Calu3 (cell line): Measurements from ENCODE around the gene F2RL1. TPM values are rescaled to one million over a fixed set of nuclear protein-coding genes. Genes with fewer than 3 reads are reported as not detected.

Source experiments
- BruUV-seq: library from RNA; stranded (reverse); fragments of 400-500 nt; replicated peaks from 2 replicates; lab custom pipeline; 2021; lab: Mats Ljungman, UMichigan
- CTCF ChIA-PET: fragments of 300-600 bp; sonication (Branson Sonifier 250); formaldehyde crosslinking; loops from one replicate; lab custom pipeline; 2022; ENCODE audit warnings: antibody characterized with exemption; lab: Charles Lee
- DNase-seq: peaks from one replicate; pipeline ENCODE4 v3.0.0; 2022
- H3K27ac Mint-ChIP-seq: one replicate; pipeline ENCODE4 v1.8.0; 2022; ENCODE audit warnings: mixed read lengths; ENCODE audit not compliant: unreplicated experiment
- H3K27me3 Mint-ChIP-seq: one replicate; pipeline ENCODE4 v1.8.0; 2022; ENCODE audit warnings: mixed read lengths; ENCODE audit not compliant: unreplicated experiment
- H3K36me3 Mint-ChIP-seq: one replicate; pipeline ENCODE4 v1.8.0; 2022; ENCODE audit warnings: mild to moderate bottlenecking, moderate library complexity, mixed read lengths; ENCODE audit not compliant: insufficient read depth, unreplicated experiment
- H3K4me1 Mint-ChIP-seq: one replicate; pipeline ENCODE4 v1.8.0; 2022; ENCODE audit warnings: mild to moderate bottlenecking, low read depth, mixed read lengths; ENCODE audit not compliant: unreplicated experiment
- H3K4me3 Mint-ChIP-seq: one replicate; pipeline ENCODE4 v1.8.0; 2022; ENCODE audit warnings: mild to moderate bottlenecking, low read depth, moderate library complexity, mixed read lengths; ENCODE audit not compliant: unreplicated experiment
- H3K9me3 Mint-ChIP-seq: one replicate; pipeline ENCODE4 v1.8.0; 2022; ENCODE audit warnings: low read depth, mixed read lengths; ENCODE audit not compliant: unreplicated experiment
- CTCF ChIP-seq: fragments of 200-600 bp; IDR thresholded peaks from one replicate; pipeline ENCODE4 v1.8.0; 2022; ENCODE audit warnings: antibody characterized with exemption; ENCODE audit not compliant: unreplicated experiment
- intact Hi-C: fragments of 100-400 bp; cut with micrococcal nuclease; formaldehyde crosslinking; loops from one replicate; pipeline ENCODE4 v1.10.0; 2022; ENCODE audit not compliant: unreplicated experiment
- total RNA-seq: library from RNA; stranded (reverse); gene quantifications from 2 replicates; pipeline ENCODE4 v1.2.3, GENCODE V29; 2022

The F2RL1 gene
- total RNA-seq, 1 experiment from 2014 or later = 122 TPM

GRCh38 chr5:76841361-76841760 lies 22.5 kb downstream of the F2RL1 start:
- H3K4me1 Mint-ChIP-seq = peaks cover 36% of the 10 kb centered on the region
- intact Hi-C loops = no loop called here
- no peaks in the 10 kb centered on the region for H3K27me3 Mint-ChIP-seq
- H3K36me3 Mint-ChIP-seq = peaks cover 29% of the 10 kb centered on the region
- CTCF ChIA-PET = no interaction called here
- H3K4me3 Mint-ChIP-seq = no peak overlapping the region
- no peak for TF ChIP-seq CTCF
- BruUV-seq = no TSS peak
- H3K27ac Mint-ChIP-seq = no peak overlapping the region
- DNase-seq = no peak
- H3K9me3 Mint-ChIP-seq = peaks cover 2% of the 10 kb centered on the region

- no peak for TF ChIP-seq CTCF
- H3K27ac Mint-ChIP-seq = no peak overlapping the region
- H3K27me3 Mint-ChIP-seq = no peaks in the 10 kb centered on the region
- DNase-seq = no peak
- H3K36me3 Mint-ChIP-seq = no peaks in the 10 kb centered on the region
- CTCF ChIA-PET = no interaction called here
- intact Hi-C loops = no loop called here
- BruUV-seq = no TSS peak
- H3K9me3 Mint-ChIP-seq = peaks cover 2% of the 10 kb centered on the region
- no peak overlapping the region for H3K4me3 Mint-ChIP-seq
- H3K4me1 Mint-ChIP-seq = peaks cover 8% of the 10 kb centered on the region
These were observed 27.1 kb downstream of the F2RL1 start for GRCh38 chr5:76845890-76846289.

GRCh38 chr5:76849419-76850291 lies 30.8 kb downstream of the F2RL1 start, which contains the start of gene S100Z:
TSS of gene S100Z (plus strand) at chr5:76850014. CDS start at chr5:76875360, 25,346 bp downstream.
- peaks cover 3% of the 10 kb centered on the region for H3K9me3 Mint-ChIP-seq
- no peak within 1 kb of the TSS for H3K4me3 Mint-ChIP-seq

GRCh38 chr5:76850543-76851145 lies 31.8 kb downstream of the F2RL1 start:
- Mint-ChIP-seq H3K27ac (no peak overlapping the region), H3K4me3 (no peak overlapping the region), H3K36me3 (no peaks in the 10 kb centered on the region), H3K9me3 (peaks cover 3% of the 10 kb centered on the region), H3K27me3 (no peaks in the 10 kb centered on the region), H3K4me1 (peaks cover 14% of the 10 kb centered on the region)
- BruUV-seq = no TSS peak
- no peak for TF ChIP-seq CTCF
- CTCF ChIA-PET = no interaction called here
- DNase-seq = no peak
- intact Hi-C loops = no loop called here

More at GRCh38 chr5:76849419-76850291, 30.8 kb downstream of the F2RL1 start, which contains the start of gene S100Z:
- Mint-ChIP-seq H3K27ac (no peak within 1 kb of the TSS), H3K36me3 (no peaks in the 10 kb centered on the region), H3K4me1 (peaks cover 8% of the 10 kb centered on the region), H3K27me3 (no peaks in the 10 kb centered on the region)
- BruUV-seq = no TSS peak
- no peak for DNase-seq
- intact Hi-C loops = no loop called here
- CTCF ChIA-PET = interaction anchor here (0.6 to 0.7 kb wide), 2 partner anchors 12 to 102 kb away, joined by 3 read pairs; no protein-coding TSS in a partner anchor
- no peak for TF ChIP-seq CTCF
